ENCODE data around the gene NT5C. TPM values are rescaled to one million over a fixed set of nuclear protein-coding genes. Genes with fewer than 3 reads are reported as not detected.

Gene NT5C
- total RNA-seq, 1 donor from 2014 or later = 22.9 TPM

- DNase-seq (ENCODE audit: low read depth) = no peak
These were observed 37.9 kb downstream of the NT5C start for GRCh38 chr17:75093548-75094158.

GRCh38 chr17:75091855-75092327 lies 39.7 kb downstream of the NT5C start:
- DNase-seq (ENCODE audit: low read depth) = no peak

GRCh38 chr17:75090871-75091854 lies 40.4 kb downstream of the NT5C start:
- no peak for DNase-seq (ENCODE audit: low read depth)

GRCh38 chr17:75088465-75089417 lies 42.8 kb downstream of the NT5C start:
- peak; percentile 68 for DNase-seq (ENCODE audit: low read depth)

GRCh38 chr17:75087558-75088453 lies 43.7 kb downstream of the NT5C start, which contains the start of gene SLC16A5:
Gene SLC16A5 (plus strand): TSS chr17:75087954. CDS start chr17:75093637, 5,683 bp downstream.
- peak; percentile 86 for DNase-seq (ENCODE audit: low read depth)

GRCh38 chr17:75087182-75087557 lies 44.4 kb downstream of the NT5C start:
- no peak for DNase-seq (ENCODE audit: low read depth)

- no peak for DNase-seq (ENCODE audit: low read depth)
These were observed 44.9 kb downstream of the NT5C start for GRCh38 chr17:75086496-75087181.

GRCh38 chr17:75084039-75084660 lies 47.4 kb downstream of the NT5C start:
- peak; percentile 91 for DNase-seq (ENCODE audit: low read depth)

GRCh38 chr17:75082683-75083082 lies 48.9 kb downstream of the NT5C start:
- DNase-seq (ENCODE audit: low read depth) = no peak

- no peak for DNase-seq (ENCODE audit: low read depth)
These were observed 49.7 kb downstream of the NT5C start for GRCh38 chr17:75081611-75082540.

Other genes starting within 250 kb of the NT5C start
- not detected in 2 replicates for gene FADS6, start 238.1 kb downstream of the NT5C start, total RNA-seq
- gene USH1G, start 208.5 kb downstream of the NT5C start, total RNA-seq = not detected in 2 replicates
- not detected in 2 replicates for gene OTOP2, start 207.5 kb downstream of the NT5C start, total RNA-seq
- gene OTOP3, start 195.8 kb downstream of the NT5C start, total RNA-seq = not detected in 2 replicates
- gene HID1, start 159.0 kb downstream of the NT5C start, total RNA-seq = 3.9 and 6.9 TPM in 2 replicates
- 36.8 and 69.2 TPM in 2 replicates for gene CDR2L, start 144.1 kb downstream of the NT5C start, total RNA-seq
- 19.9 and 40.8 TPM in 2 replicates for gene MRPL58, start 119.1 kb downstream of the NT5C start, total RNA-seq
- 266 and 415 TPM in 2 replicates for gene ATP5PD, start 84.8 kb downstream of the NT5C start, total RNA-seq
- 13.4 and 29.6 TPM in 2 replicates for gene KCTD2, start 84.5 kb downstream of the NT5C start, total RNA-seq
- 35.6 and 165 TPM in 2 replicates for gene SLC16A5, start 43.8 kb downstream of the NT5C start, total RNA-seq
- 1.2 and 14.2 TPM in 2 replicates for gene ARMC7, start 21.8 kb downstream of the NT5C start, total RNA-seq
- 171 and 366 TPM in 2 replicates for gene JPT1, start 22.8 kb upstream of the NT5C start, total RNA-seq
- gene SUMO2, start 51.2 kb upstream of the NT5C start, total RNA-seq = 96.6 and 151 TPM in 2 replicates
- 27.6 and 37.7 TPM in 2 replicates for gene NUP85, start 73.9 kb upstream of the NT5C start, total RNA-seq
- gene GGA3, start 129.9 kb upstream of the NT5C start, total RNA-seq = 14.8 and 25.8 TPM in 2 replicates
- gene MRPS7, start 130.1 kb upstream of the NT5C start, total RNA-seq = 45.9 and 61.5 TPM in 2 replicates
- 15.1 and 16.3 TPM in 2 replicates for gene MIF4GD, start 139.5 kb upstream of the NT5C start, total RNA-seq
- gene SLC25A19, start 157.7 kb upstream of the NT5C start, total RNA-seq = 2.8 and 5.6 TPM in 2 replicates

All from renal cortical epithelial cell (primary cell).